Measurements from ENCODE around the gene RNF152. TPM values are rescaled to one million over a fixed set of nuclear protein-coding genes. Genes with fewer than 3 reads are reported as not detected.

The RNF152 gene
- total and polyA plus RNA-seq, 2 of the 4 experiments (the other 2 are of a cell fraction) = 7.5 to 18.5 TPM

- Histone ChIP-seq H3K27me3 (ENCODE audit: control insufficient read depth, insufficient read depth, low read length) (no peaks in the 10 kb centered on the region), H3K9me3 (ENCODE audit: control insufficient read depth, insufficient read depth, low read length) (no peaks in the 10 kb centered on the region), H3K36me3 (ENCODE audit: control insufficient read depth, insufficient read depth, low read length) (no peaks in the 10 kb centered on the region; the same call in 1 of the 2 replicates), H3K56ac (ENCODE audit: extremely low read depth, insufficient read depth, low read length) (no peak overlapping the region), H3K23ac (ENCODE audit: low read depth, low read length) (peak overlapping the region; percentile 43; the same call in 1 of the 2 replicates), H2BK120ac (ENCODE audit: low read depth, low read length) (no peak overlapping the region), H3K4me2 (ENCODE audit: low read depth, low read length) (no peak overlapping the region), H4K5ac (ENCODE audit: low read depth, low read length) (no peak overlapping the region), H3K79me1 (ENCODE audit: low read depth in 1 of 2, low read length in 2 of 2) (peaks cover 2 to 23% of the 10 kb centered on the region in 2 experiments), H2BK5ac (ENCODE audit: low read depth, low read length, poor library complexity, severe bottlenecking) (no peak overlapping the region), H2BK20ac (ENCODE audit: low read depth, low read length) (no peak overlapping the region; the same call in 1 of the 2 replicates), H4K8ac (ENCODE audit: low read depth in 2 of 2, low read length in 2 of 2) (no peak overlapping the region), H2AK9ac (replicated peaks; ENCODE audit: low read depth, low read length, poor library complexity) (no peak overlapping the region), H3K4ac (ENCODE audit: low read depth, low read length) (no peak overlapping the region; the same call in 1 of the 2 replicates), H3K27ac (ENCODE audit: insufficient read depth, low read length) (no peak overlapping the region), H3K9ac (ENCODE audit: low read depth, low read length) (no peak overlapping the region), H3K4me1 (ENCODE audit: control insufficient read depth, insufficient read depth, low read length) (peaks cover 18% of the 10 kb centered on the region), H2AFZ (replicated peaks; ENCODE audit: low read length, poor library complexity) (no peak overlapping the region), H3K4me3 (ENCODE audit: insufficient read depth, low read depth, low read length) (no peak overlapping the region), H4K91ac (ENCODE audit: insufficient read depth, low read depth, low read length) (no peak overlapping the region), H3K18ac (ENCODE audit: low read depth, low read length) (no peak overlapping the region), H3K9me1 (ENCODE audit: insufficient read depth, low read length) (peaks cover 8% of the 10 kb centered on the region; the same call in 1 of the 2 replicates), H2AK5ac (ENCODE audit: low read depth, low read length) (no peak overlapping the region; the same call in 1 of the 2 replicates), H3K14ac (replicated peaks; ENCODE audit: low read depth, low read length) (no peak overlapping the region), H4K20me1 (ENCODE audit: insufficient read depth, low read length) (peaks cover 8% of the 10 kb centered on the region; the same call in 1 of the 2 replicates), H2BK15ac (ENCODE audit: low read depth, low read length) (no peak overlapping the region)
- in situ Hi-C loops (cut with MboI; ENCODE audit: low sequenced_read_pairs) (no loop called here), dilution Hi-C loops (cut with HindIII; ENCODE audit: low sequenced_read_pairs, unreplicated experiment) (no loop called here), intact Hi-C loops (cut with micrococcal nuclease) (no loop called here)
- POLR2A ChIA-PET (ENCODE audit: unreplicated experiment) = no interaction called here
- no CpG with 5 or more reads among the region's 2 CpGs for WGBS, 2 experiments (ENCODE audit: extremely low coverage in 2 of 2, insufficient read length in 1 of 2)
- CTCF ChIA-PET = interaction anchor here (0.8 kb wide), 1 partner anchor 198 kb away, joined by 3 read pairs; no protein-coding TSS in a partner anchor
- TF ChIP-seq MAFK (IDR thresholded peaks at IDR 0.05; ENCODE audit: low read depth, low read length) (no peak), MXI1 (IDR thresholded peaks at IDR 0.05; ENCODE audit: borderline replicate concordance, low read depth, low read length) (no peak), POLR2A (IDR thresholded peaks at IDR 0.05; ENCODE audit: low read depth, low read length) (no peak), FOS (IDR thresholded peaks at IDR 0.05; ENCODE audit: low read depth, low read length) (no peak), RAD21 (IDR thresholded peaks at IDR 0.05; ENCODE audit: low read length) (no peak), ELK1 (IDR thresholded peaks at IDR 0.05; ENCODE audit: borderline replicate concordance, low read depth, low read length) (no peak), RFX5 (IDR thresholded peaks at IDR 0.05; ENCODE audit: low read depth, low read length) (no peak), SMC3 (IDR thresholded peaks at IDR 0.05; ENCODE audit: low read depth, low read length) (no peak), CEBPB (IDR thresholded peaks at IDR 0.05; ENCODE audit: low read depth, low read length) (no peak), BHLHE40 (IDR thresholded peaks at IDR 0.05; ENCODE audit: low read depth, low read length) (no peak)
- no TSS peak for BruUV-seq (replicated peaks)
- ATAC-seq (ENCODE audit: low read depth) = no peak
- no peak for DNase-seq
Observed at GRCh38 chr18:61832858-61833257, 59.9 kb downstream of the RNF152 start.

All from IMR-90 (cell line).